Astrocyte (in vitro differentiated cells and primary cell): Measurements from ENCODE around the gene CRTAP.

Experiments used
- EZH2 ChIP-seq: IDR thresholded peaks from 2 replicates; pipeline ENCODE4 v1.6.1; 2012; ENCODE audit warnings: mild to moderate bottlenecking, low read length, inconsistent platforms; ENCODE audit not compliant: insufficient read depth
- TF ChIP-seq, protein P1 (sequence below): IDR thresholded peaks from 2 replicates; pipeline ENCODE4 v1.5.1; 2011; ENCODE audit warnings: low read depth, mild to moderate bottlenecking, inconsistent platforms, low read length, moderate library complexity; ENCODE audit not compliant: insufficient read depth

DNA sequence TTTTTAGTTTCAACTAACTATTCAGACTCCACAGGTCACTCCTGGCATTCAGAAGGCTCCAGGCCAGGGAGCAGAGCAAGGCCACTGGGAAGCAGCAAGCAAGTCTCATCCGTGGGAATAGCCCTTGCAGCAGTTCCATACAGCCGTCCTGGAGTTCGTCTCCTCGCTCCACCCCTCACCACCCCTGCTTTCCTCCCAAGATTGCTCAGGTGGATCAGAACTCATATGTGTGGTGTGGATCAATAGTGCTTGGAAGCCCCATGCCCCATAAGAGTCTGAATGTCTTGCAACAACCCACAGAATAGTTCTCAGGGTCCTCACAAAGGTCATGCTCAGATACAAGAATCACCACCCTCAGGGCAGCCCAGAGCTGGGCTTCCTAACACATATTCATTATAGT, 60.3 kb downstream of the CRTAP start:
- TF ChIP-seq EZH2, result no peak
- TF ChIP-seq, protein P1, sequence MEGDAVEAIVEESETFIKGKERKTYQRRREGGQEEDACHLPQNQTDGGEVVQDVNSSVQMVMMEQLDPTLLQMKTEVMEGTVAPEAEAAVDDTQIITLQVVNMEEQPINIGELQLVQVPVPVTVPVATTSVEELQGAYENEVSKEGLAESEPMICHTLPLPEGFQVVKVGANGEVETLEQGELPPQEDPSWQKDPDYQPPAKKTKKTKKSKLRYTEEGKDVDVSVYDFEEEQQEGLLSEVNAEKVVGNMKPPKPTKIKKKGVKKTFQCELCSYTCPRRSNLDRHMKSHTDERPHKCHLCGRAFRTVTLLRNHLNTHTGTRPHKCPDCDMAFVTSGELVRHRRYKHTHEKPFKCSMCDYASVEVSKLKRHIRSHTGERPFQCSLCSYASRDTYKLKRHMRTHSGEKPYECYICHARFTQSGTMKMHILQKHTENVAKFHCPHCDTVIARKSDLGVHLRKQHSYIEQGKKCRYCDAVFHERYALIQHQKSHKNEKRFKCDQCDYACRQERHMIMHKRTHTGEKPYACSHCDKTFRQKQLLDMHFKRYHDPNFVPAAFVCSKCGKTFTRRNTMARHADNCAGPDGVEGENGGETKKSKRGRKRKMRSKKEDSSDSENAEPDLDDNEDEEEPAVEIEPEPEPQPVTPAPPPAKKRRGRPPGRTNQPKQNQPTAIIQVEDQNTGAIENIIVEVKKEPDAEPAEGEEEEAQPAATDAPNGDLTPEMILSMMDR, result no peak
